Muscle layer of duodenum (tissue), 2 donors: Measurements from ENCODE around the gene RAI1.
A peak's percentile ranks its signal among the peaks of the same experiment; 100 is the strongest.

Experiments
- H3K27ac ChIP-seq: one replicate; pipeline ENCODE4 v1.7.0; 2013; ENCODE audit warnings: mild to moderate bottlenecking, low read length
- H3K27me3 ChIP-seq: one replicate; pipeline ENCODE4 v1.7.0; 2013; ENCODE audit warnings: low read depth, mild to moderate bottlenecking, control low read depth, low read length
- H3K36me3 ChIP-seq, 2 donors: one replicate each; pipeline ENCODE4 v1.7.0; 2013; ENCODE audit warnings: low read length in 2 of 2, control low read depth in 1 of 2, mild to moderate bottlenecking in 1 of 2; ENCODE audit not compliant: insufficient read depth in 2 of 2, control insufficient read depth in 1 of 2
- H3K4me1 ChIP-seq, 2 donors: one replicate each; pipeline ENCODE4 v1.7.0; 2013; ENCODE audit warnings: low read length in 2 of 2, mild to moderate bottlenecking in 2 of 2, control low read depth in 1 of 2, moderate library complexity in 1 of 2; ENCODE audit not compliant: insufficient read depth in 2 of 2, control insufficient read depth in 1 of 2
- H3K4me3 ChIP-seq, 2 donors: one replicate each; pipeline ENCODE4 v1.7.0; 2013; ENCODE audit warnings: low read length in 2 of 2, low read depth in 1 of 2, mild to moderate bottlenecking in 1 of 2
- H3K9me3 ChIP-seq, 2 donors: one replicate each; pipeline ENCODE4 v1.7.0; 2013; ENCODE audit warnings: low read length in 2 of 2, control low read depth in 1 of 2, mild to moderate bottlenecking in 1 of 2; ENCODE audit not compliant: control insufficient read depth in 1 of 2
- donor health status: healthy.

The RAI1 gene

GRCh38 chr17:17830740-17831207 is 149.5 kb downstream of the RAI1 start:
- H3K9me3 ChIP-seq: no peaks in the 10 kb centered on the region
- H3K27ac ChIP-seq: peak overlapping the region; percentile 45
- H3K27me3 ChIP-seq: no peaks in the 10 kb centered on the region
- no peak overlapping the region for H3K4me3 ChIP-seq
- H3K4me1 ChIP-seq: peaks cover 23 to 67% of the 10 kb centered on the region in 2 donors
- H3K36me3 ChIP-seq: no peaks in the 10 kb centered on the region

- peaks cover 0 to 3% of the 10 kb centered on the region in 2 donors for H3K36me3 ChIP-seq
- no peaks in the 10 kb centered on the region for H3K27me3 ChIP-seq
- peak overlapping the region in 1 of 2 donors; percentile 10 for H3K4me3 ChIP-seq
- H3K9me3 ChIP-seq: no peaks in the 10 kb centered on the region
- H3K27ac ChIP-seq: peak overlapping the region; percentile 45
- peaks cover 20 to 63% of the 10 kb centered on the region in 2 donors for H3K4me1 ChIP-seq
These were observed 150.2 kb downstream of the RAI1 start for GRCh38 chr17:17831208-17832031.

DNA sequence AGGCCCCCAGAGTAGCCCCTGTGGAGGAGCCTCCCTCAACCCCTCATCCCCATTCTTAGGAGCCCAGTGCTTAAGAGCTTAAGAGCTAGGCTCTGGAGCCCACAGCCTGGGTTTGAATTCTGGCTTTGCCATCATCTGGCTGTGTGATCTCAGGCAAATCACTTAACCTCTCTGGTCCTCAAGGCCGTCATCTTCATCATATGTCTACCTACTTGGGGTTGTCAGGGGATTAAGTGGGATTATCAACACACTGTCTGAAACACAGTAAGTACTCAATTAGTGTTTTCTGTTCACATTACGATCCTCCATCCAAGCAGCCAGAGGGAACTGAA is 150.7 kb downstream of the RAI1 start:
- Histone ChIP-seq H3K27me3 (no peaks in the 10 kb centered on the region), H3K36me3 (peaks cover 0 to 7% of the 10 kb centered on the region in 2 donors), H3K27ac (peak overlapping the region; percentile 33), H3K9me3 (no peaks in the 10 kb centered on the region), H3K4me3 (peak overlapping the region in 1 of 2 donors; percentile 10), H3K4me1 (peaks cover 20 to 58% of the 10 kb centered on the region in 2 donors)

DNA sequence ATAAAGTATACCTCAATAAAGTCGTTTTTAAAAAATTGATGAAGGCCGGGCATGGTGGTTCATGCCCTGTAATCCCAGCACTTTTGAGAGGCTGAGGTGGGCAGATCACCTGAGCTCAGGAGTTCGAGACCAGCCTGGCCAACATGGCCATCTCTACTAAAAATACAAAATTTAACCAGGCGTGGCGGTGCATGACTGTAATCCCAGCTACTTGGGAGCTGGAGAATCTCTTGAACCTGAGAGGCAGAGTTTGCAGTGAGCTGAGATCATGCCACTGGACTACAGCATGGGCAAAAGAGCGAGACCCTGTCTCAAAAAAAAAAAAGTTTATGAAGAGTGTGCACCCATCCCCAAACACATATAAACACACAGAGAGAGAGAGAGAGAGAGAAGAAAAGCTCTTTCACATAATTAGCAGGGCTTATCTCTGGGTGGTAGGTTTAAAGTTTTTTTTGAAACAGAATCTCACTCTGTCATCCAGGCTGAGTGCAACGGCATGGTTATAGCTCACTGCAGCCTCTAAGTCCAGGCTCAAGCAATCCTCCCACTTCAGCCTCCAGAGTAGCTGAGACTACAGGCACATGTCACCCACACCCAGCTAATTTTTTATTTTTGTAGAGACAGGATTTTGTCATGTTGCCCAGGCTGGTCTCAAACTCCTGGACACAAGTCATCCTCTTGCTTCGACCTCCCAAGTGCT is 152.6 kb downstream of the RAI1 start:
- Histone ChIP-seq H3K4me1 (peaks cover 34 to 63% of the 10 kb centered on the region in 2 donors), H3K9me3 (no peaks in the 10 kb centered on the region), H3K36me3 (peaks cover 0 to 7% of the 10 kb centered on the region in 2 donors), H3K27me3 (no peaks in the 10 kb centered on the region), H3K4me3 (no peak overlapping the region), H3K27ac (no peak overlapping the region)

DNA sequence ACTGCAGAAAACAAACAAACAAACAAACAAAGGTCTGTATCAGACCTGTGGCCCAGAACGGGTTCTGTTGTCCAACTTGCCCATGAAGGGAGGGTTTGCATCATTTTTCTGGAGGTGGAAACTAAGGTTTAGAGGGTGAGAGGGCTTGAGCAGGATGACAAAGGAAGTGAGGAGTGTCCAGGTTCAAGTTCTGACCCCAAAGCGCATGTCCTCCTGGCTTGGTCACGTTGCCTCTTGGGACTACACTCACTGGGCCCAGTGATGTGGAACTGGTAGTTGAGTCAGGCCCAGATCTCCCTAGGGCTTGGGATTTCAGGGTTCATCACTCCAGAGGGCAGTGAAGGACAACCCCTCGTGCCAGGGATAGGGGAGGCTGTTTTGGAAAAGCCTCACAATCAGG is 153.7 kb downstream of the RAI1 start:
- Histone ChIP-seq H3K4me3 (peak overlapping the region; percentile 63 to 80), H3K9me3 (no peaks in the 10 kb centered on the region), H3K4me1 (peaks cover 40 to 74% of the 10 kb centered on the region in 2 donors), H3K36me3 (peaks cover 0 to 7% of the 10 kb centered on the region in 2 donors), H3K27me3 (no peaks in the 10 kb centered on the region), H3K27ac (peak overlapping the region; percentile 85)

DNA sequence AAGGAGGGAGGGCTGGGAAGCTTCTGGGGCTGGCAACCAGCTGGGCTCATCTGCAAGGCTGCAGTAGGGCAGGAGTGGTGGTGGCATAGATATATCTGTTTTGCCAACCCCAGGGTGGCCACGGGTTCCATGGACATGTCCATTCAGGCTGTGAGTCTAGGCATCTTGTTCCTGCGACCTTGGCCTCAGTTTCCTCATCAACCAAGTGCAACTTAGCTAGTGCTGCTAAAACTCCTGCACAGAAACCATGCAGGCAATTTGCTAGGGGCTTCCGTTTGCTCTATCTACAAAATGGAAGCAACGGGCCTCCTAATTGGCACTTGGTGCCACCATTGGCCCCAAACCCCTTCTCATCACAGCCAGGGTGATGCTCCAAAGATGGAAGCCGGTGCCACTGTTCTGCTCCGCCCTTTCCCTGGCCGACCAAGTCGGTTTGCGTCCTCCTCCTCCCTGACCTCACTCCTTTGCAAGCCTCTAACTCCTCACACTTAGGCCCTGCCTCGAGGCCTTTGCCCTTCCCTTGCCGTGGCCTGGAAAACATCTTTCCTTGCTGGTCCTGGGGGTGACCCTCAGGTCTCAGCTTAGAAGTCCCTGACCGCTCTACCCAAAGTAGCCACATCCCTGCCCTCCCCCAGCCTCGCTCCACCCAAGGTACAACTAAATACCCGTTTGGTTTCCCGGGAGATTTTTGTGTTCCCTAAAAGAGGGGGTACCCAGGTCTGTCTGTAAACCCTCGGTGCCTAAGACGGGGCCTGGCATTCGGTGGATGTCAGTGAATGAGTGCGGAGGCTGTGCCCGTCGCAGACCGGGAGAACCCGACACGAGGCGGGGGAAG is 154.4 kb downstream of the RAI1 start:
- Histone ChIP-seq H3K4me1 (peaks cover 40 to 71% of the 10 kb centered on the region in 2 donors), H3K4me3 (peak overlapping the region; percentile 63 to 80), H3K27ac (peak overlapping the region; percentile 85), H3K27me3 (no peaks in the 10 kb centered on the region), H3K9me3 (no peaks in the 10 kb centered on the region), H3K36me3 (peaks cover 0 to 10% of the 10 kb centered on the region in 2 donors)

- Histone ChIP-seq H3K36me3 (peaks cover 0 to 10% of the 10 kb centered on the region in 2 donors), H3K9me3 (no peaks in the 10 kb centered on the region), H3K4me1 (peaks cover 43 to 69% of the 10 kb centered on the region in 2 donors), H3K27ac (peak overlapping the region; percentile 85), H3K27me3 (no peaks in the 10 kb centered on the region), H3K4me3 (peak overlapping the region; percentile 63 to 80)
These were observed 155.1 kb downstream of the RAI1 start for GRCh38 chr17:17836250-17836817.

- Histone ChIP-seq H3K27me3 (no peaks in the 10 kb centered on the region), H3K4me3 (peak within 1 kb of the TSS; percentile 63 to 80), H3K9me3 (no peaks in the 10 kb centered on the region), H3K4me1 (peaks cover 38 to 63% of the 10 kb centered on the region in 2 donors), H3K36me3 (peaks cover 0 to 10% of the 10 kb centered on the region in 2 donors), H3K27ac (peak within 1 kb of the TSS; percentile 85)
These were observed 155.6 kb downstream of the RAI1 start, which contains the start of gene SREBF1 for GRCh38 chr17:17836818-17837379. SREBF1 (minus strand) TSS chr17:17836986; CDS start chr17:17836817, 169 bp downstream.

DNA sequence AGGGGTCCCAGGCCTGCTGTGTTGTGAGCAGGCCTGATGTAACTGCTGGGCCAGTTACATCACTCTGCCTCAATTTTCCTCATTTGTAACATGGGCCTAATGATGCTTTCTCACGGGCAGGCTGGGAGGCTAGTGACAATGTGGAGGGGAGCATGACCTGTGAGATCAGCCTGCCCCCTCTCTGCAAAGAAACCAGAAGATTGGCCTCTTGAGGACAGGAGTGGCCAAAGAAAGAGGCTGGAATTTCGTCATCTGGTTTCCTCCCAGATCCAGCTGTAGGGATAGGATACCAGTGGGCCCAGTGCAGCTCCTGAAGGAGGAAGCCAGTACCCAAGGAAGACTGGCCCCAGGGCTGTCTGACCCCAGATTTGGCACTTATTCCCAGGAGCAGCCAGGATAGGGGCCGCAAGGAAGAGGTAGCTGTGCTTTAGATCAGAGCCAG is 156.1 kb downstream of the RAI1 start:
- Histone ChIP-seq H3K4me1 (peaks cover 36 to 58% of the 10 kb centered on the region in 2 donors), H3K27ac (peak overlapping the region; percentile 85), H3K36me3 (peaks cover 0 to 10% of the 10 kb centered on the region in 2 donors)

More for the DNA sequence above, 156.1 kb downstream of the RAI1 start:
- Histone ChIP-seq H3K27me3 (no peaks in the 10 kb centered on the region), H3K9me3 (no peaks in the 10 kb centered on the region), H3K4me3 (peak overlapping the region; percentile 63 to 80)
